Measurements from ENCODE around the gene BSND.
A peak's percentile ranks its signal among the peaks of the same experiment; 100 is the strongest.

The BSND gene

DNA sequence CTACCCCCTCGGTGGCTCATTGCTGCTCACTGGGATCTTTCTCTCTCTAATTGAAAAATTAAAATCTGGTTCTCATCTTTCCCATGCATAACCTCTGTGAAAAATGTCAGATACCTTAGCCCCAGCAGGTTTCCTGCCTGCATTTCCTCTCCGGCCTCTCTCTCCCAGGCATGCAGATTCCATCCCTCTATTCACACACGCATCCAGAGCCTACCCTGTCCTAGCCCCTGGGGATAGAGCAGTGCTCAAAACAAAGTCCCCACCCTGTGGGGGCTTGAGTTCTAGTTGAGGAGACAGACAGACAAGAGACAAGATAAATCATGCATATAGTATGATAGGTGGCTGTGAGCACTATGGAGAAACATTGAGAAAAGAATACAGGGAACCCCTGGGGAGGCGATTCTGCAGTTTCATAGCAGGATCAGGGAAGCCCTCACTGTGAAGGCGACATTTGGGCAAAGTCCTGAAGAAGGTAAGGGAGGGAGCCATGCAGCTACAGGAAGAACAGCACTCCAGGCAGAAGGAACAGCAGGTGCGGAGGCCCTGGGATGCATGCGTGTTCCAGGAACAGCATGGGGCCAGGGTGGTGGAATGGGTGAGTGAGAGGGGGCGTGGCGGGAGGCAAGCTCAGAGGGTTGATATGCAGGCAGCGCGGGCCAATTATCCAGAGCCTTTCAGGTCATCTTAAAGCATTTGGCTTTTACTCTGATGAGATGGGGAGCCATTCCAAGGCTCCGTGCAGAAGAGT, 3.5 kb upstream of the BSND start:
- Mint-ChIP-seq H3K9me3 (no peaks in the 10 kb centered on the region), H3K36me3 (ENCODE audit: low read depth) (no peaks in the 10 kb centered on the region), H3K4me1 (peaks cover 43% of the 10 kb centered on the region), H3K27ac (no peak overlapping the region), H3K27me3 (ENCODE audit: low read depth, poor library complexity) (peaks cover 75% of the 10 kb centered on the region), H3K4me3 (peak overlapping the region; percentile 34)
- no peak for DNase-seq
- no peak for TF ChIP-seq CTCF (IDR thresholded peaks at IDR 0.05)

- H3K9me3 Mint-ChIP-seq, result no peaks in the 10 kb centered on the region
- DNase-seq, result no peak
- no peak overlapping the region for H3K4me3 Mint-ChIP-seq
- peaks cover 43% of the 10 kb centered on the region for H3K4me1 Mint-ChIP-seq
- H3K27me3 Mint-ChIP-seq (ENCODE audit: low read depth, poor library complexity), result peaks cover 73% of the 10 kb centered on the region
- H3K36me3 Mint-ChIP-seq (ENCODE audit: low read depth), result no peaks in the 10 kb centered on the region
- no peak for TF ChIP-seq CTCF (IDR thresholded peaks at IDR 0.05)
- no peak overlapping the region for H3K27ac Mint-ChIP-seq
These were observed 2.9 kb upstream of the BSND start for GRCh38 chr1:54995835-54996234.

- DNase-seq, result peak; percentile 82
- TF ChIP-seq CTCF (IDR thresholded peaks at IDR 0.05), result peak; percentile 72
- H3K27ac Mint-ChIP-seq, result no peak overlapping the region
- H3K4me1 Mint-ChIP-seq, result peaks cover 43% of the 10 kb centered on the region
- peaks cover 68% of the 10 kb centered on the region for H3K27me3 Mint-ChIP-seq (ENCODE audit: low read depth, poor library complexity)
- H3K9me3 Mint-ChIP-seq, result no peaks in the 10 kb centered on the region
- no peaks in the 10 kb centered on the region for H3K36me3 Mint-ChIP-seq (ENCODE audit: low read depth)
- H3K4me3 Mint-ChIP-seq, result peak overlapping the region; percentile 73
These were observed 2.3 kb upstream of the BSND start for GRCh38 chr1:54996359-54996868.

DNA sequence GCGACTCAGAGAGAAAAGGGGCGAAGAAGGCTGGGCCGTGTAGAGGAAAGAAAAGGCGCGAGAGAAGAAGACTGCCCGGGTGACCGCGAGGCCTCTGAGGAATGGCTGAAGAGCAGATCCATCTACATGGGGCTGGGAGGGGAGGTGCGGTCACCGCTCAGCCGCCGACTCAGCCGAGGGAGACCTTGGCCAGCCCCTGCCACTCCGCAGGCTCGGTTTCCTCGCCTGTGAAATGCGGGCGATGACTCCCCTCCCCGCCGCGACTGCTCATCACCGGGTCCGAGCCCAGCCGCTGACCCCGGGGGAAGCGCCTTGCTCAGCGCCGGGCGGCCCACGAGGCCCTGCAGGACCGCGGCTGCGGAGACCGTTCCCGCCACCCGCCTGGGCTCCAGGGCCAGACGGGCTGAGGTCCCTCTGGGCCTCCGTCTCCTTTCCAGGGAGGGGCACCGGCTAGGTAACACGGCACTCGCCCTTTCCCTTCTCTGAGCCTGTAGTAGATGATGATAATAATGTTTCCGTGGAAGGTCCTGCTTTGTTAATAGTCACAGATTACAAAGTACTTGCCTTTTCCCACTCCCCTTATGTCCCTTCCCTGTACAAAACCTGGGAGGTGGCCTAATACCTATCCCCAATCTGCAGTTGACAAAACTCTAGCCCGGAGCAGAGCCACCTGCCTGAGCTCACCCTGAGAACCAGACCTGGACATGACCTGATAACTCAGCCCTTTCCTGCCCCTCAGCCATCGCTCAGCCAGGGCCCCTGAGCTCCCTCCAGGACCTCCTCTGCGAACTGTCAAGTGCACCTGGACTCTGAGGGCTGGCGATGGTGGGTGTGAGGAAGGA, 1.6 kb upstream of the BSND start:
- peaks cover 43% of the 10 kb centered on the region for H3K4me1 Mint-ChIP-seq
- H3K27ac Mint-ChIP-seq, result no peak overlapping the region
- no peaks in the 10 kb centered on the region for H3K9me3 Mint-ChIP-seq
- H3K27me3 Mint-ChIP-seq (ENCODE audit: low read depth, poor library complexity), result peaks cover 61% of the 10 kb centered on the region
- peak; percentile 36 for DNase-seq
- TF ChIP-seq CTCF (IDR thresholded peaks at IDR 0.05), result no peak
- peak overlapping the region; percentile 73 for H3K4me3 Mint-ChIP-seq
- H3K36me3 Mint-ChIP-seq (ENCODE audit: low read depth), result no peaks in the 10 kb centered on the region

- no peak for TF ChIP-seq CTCF (IDR thresholded peaks at IDR 0.05)
- Mint-ChIP-seq H3K4me3 (peak overlapping the region; percentile 69), H3K4me1 (peaks cover 43% of the 10 kb centered on the region), H3K27me3 (ENCODE audit: low read depth, poor library complexity) (peaks cover 61% of the 10 kb centered on the region), H3K36me3 (ENCODE audit: low read depth) (no peaks in the 10 kb centered on the region), H3K9me3 (no peaks in the 10 kb centered on the region), H3K27ac (no peak overlapping the region)
- DNase-seq, result no peak
These were observed 1.1 kb upstream of the BSND start for GRCh38 chr1:54997711-54997986.

All from nephron progenitor cell (in vitro differentiated cells).